Fibroblast of lung (primary cell): ENCODE measurements around the gene OSBPL6. TPM values are rescaled to one million over a fixed set of nuclear protein-coding genes. Genes with fewer than 3 reads are reported as not detected.
"Not testable (repeated sequence)": the region's sequence is repeated elsewhere in the genome, so short reads cannot be mapped to it uniquely, and the experiment has no call there.

ENCODE experiments used
- DNase-seq, 2 donors: peaks; one replicate each; pipeline versions ENCODE4 v3.0.0 to v3.0.0-alpha.2; 2010; ENCODE audit warnings: low read depth in 2 of 2
- H2AFZ ChIP-seq: 2 replicates; pipeline ENCODE4 v1.5.1; 2012; ENCODE audit warnings: low read length, control low read depth, inconsistent platforms
- H3K27ac ChIP-seq: 2 replicates; pipeline ENCODE4 v1.5.1; 2011; ENCODE audit warnings: low read length, control low read depth; ENCODE audit not compliant: insufficient read depth
- H3K27me3 ChIP-seq: 2 replicates; pipeline ENCODE4 v1.5.1; 2011; ENCODE audit warnings: mild to moderate bottlenecking, low read length; ENCODE audit not compliant: control insufficient read depth, insufficient read depth
- H3K36me3 ChIP-seq: 2 replicates; pipeline ENCODE4 v1.5.1; 2011; ENCODE audit warnings: low read length; ENCODE audit not compliant: control insufficient read depth, insufficient read depth
- H3K4me1 ChIP-seq: 2 replicates; pipeline ENCODE4 v1.5.1; 2011; ENCODE audit warnings: low read length; ENCODE audit not compliant: control insufficient read depth, insufficient read depth; ENCODE audit errors: extremely low read depth
- H3K4me2 ChIP-seq: 2 replicates; pipeline ENCODE4 v1.5.1; 2011; ENCODE audit warnings: low read length, control low read depth; ENCODE audit not compliant: insufficient read depth; ENCODE audit errors: extremely low read depth
- H3K4me3 ChIP-seq, 4 experiments: fragments of 200-600 bp in 1 of 4; sonication (generic) in 1 of 4; replicated peaks in 1 of 4; 2 replicates each; pipeline ENCODE4 v1.5.1; 2011 to 2016; ENCODE audit warnings: low read length in 4 of 4, low read depth in 3 of 4, mild to moderate bottlenecking in 3 of 4, control low read depth in 2 of 4, inconsistent platforms in 1 of 4, mixed read lengths in 1 of 4; ENCODE audit not compliant: insufficient read depth in 1 of 4; ENCODE audit errors: control extremely low read depth in 1 of 4
- H3K79me2 ChIP-seq: 2 replicates; pipeline ENCODE4 v1.5.1; 2012; ENCODE audit warnings: mild to moderate bottlenecking, low read length, inconsistent platforms; ENCODE audit not compliant: control insufficient read depth, insufficient read depth
- H3K9ac ChIP-seq: 2 replicates; pipeline ENCODE4 v1.5.1; 2011; ENCODE audit warnings: mild to moderate bottlenecking, low read length, control low read depth; ENCODE audit not compliant: insufficient read depth
- H3K9me3 ChIP-seq: 2 replicates; pipeline ENCODE4 v1.5.1; 2012; ENCODE audit warnings: low read depth, low read length; ENCODE audit not compliant: control insufficient read depth, insufficient read depth
- H4K20me1 ChIP-seq: 2 replicates; pipeline ENCODE4 v1.5.1; 2011; ENCODE audit warnings: low read length; ENCODE audit not compliant: control insufficient read depth, insufficient read depth; ENCODE audit errors: extremely low read depth
- EZH2 ChIP-seq: IDR thresholded peaks from 2 replicates; pipeline ENCODE4 v1.5.1; 2012; ENCODE audit warnings: low read length, control low read depth, mild to moderate bottlenecking; ENCODE audit errors: missing control alignments
- polyA plus RNA-seq, 2 donors: library from polyadenylated mRNA; depleted of rRNA in 1 of 2; stranded (reverse) in 1 of 2; unstranded in 1 of 2; fragments of >200 nt; gene quantifications; 2 replicates each; pipeline ENCODE4 v1.2.1, GENCODE V29; 2011 to 2012; ENCODE audit warnings: missing spikeins in 1 of 2
- total RNA-seq: library from RNA; depleted of rRNA; stranded (reverse); fragments of >200 nt; gene quantifications from 2 replicates; pipeline ENCODE4 v1.2.1, GENCODE V29; 2014
- TF ChIP-seq, protein P1 (sequence below), 2 donors: IDR thresholded peaks in 1 of 2; conservative IDR thresholded peaks in 1 of 2; 1 replicate in 1 of 2; 2 replicates in 1 of 2; pipeline ENCODE4 v1.5.1; 2011 to 2012; ENCODE audit warnings: low read length in 2 of 2, control low read depth in 1 of 2, inconsistent platforms in 1 of 2, low read depth in 1 of 2, mild to moderate bottlenecking in 1 of 2

Gene OSBPL6
- total and polyA plus RNA-seq, 2 donors (not counting 1 experiment from before 2014, with no cell fraction given), result 1.0 to 5.3 TPM

DNA sequence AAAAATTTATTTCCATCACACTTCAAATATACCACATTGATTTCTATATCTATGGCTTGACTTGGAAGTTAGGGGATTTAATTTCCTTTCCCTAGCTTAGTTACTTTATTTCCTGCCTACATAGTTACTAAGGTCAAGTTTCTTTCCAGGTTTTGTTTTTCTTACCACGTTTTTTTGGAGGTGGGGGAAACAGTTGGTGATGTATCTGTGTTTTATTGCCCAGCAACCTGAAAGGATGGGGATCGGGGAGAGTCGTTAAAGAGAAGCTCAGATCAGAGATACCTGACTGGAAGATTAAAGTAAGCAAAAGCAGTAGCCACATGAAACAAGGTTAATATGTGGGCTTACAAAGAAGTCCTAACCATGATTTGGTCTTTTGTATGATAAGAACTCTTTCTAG, 127.8 kb downstream of the OSBPL6 start:
- Histone ChIP-seq H2AFZ (no peak overlapping the region), H3K4me2 (no peak overlapping the region), H3K27me3 (no peaks in the 10 kb centered on the region), H3K4me3 (no peak overlapping the region), H3K4me1 (no peaks in the 10 kb centered on the region), H3K9ac (no peak overlapping the region), H3K36me3 (no peaks in the 10 kb centered on the region), H3K27ac (no peak overlapping the region), H3K79me2 (no peaks in the 10 kb centered on the region), H4K20me1 (no peaks in the 10 kb centered on the region), H3K9me3 (no peaks in the 10 kb centered on the region)
- TF ChIP-seq, protein P1, sequence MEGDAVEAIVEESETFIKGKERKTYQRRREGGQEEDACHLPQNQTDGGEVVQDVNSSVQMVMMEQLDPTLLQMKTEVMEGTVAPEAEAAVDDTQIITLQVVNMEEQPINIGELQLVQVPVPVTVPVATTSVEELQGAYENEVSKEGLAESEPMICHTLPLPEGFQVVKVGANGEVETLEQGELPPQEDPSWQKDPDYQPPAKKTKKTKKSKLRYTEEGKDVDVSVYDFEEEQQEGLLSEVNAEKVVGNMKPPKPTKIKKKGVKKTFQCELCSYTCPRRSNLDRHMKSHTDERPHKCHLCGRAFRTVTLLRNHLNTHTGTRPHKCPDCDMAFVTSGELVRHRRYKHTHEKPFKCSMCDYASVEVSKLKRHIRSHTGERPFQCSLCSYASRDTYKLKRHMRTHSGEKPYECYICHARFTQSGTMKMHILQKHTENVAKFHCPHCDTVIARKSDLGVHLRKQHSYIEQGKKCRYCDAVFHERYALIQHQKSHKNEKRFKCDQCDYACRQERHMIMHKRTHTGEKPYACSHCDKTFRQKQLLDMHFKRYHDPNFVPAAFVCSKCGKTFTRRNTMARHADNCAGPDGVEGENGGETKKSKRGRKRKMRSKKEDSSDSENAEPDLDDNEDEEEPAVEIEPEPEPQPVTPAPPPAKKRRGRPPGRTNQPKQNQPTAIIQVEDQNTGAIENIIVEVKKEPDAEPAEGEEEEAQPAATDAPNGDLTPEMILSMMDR (conservative IDR thresholded peaks at IDR 0.05 in 1 of 2, IDR thresholded peaks at IDR 0.05 in 1 of 2; ENCODE audit: low read depth in 1 of 2, low read length in 2 of 2), result no peak
- TF ChIP-seq EZH2, result no peak
- DNase-seq, result no peak

DNA sequence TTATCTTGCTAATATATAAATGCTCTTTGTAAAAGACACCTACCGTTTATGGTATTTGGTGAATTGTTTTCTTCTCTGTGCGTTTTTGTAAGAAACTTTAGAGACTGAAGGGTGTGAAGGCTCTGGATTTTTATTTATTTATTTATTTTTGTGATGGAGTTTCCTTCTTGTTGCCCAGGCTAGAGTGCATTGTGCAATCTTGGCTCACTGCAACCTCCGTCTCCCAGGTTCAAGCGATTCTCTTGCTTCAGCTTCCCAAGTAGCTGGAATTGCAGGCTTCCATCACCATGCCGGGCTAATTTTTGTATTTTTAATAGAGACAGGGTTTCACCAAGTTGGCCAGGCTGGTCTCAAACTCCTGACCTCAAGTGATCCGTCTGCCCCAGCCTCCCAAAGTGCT, 129.0 kb downstream of the OSBPL6 start:
- not testable (repeated sequence) for H3K36me3 ChIP-seq, H2AFZ ChIP-seq, H3K9ac ChIP-seq, H3K4me3 ChIP-seq, H3K27me3 ChIP-seq, H3K79me2 ChIP-seq, DNase-seq, H3K4me2 ChIP-seq, H4K20me1 ChIP-seq, H3K9me3 ChIP-seq, H3K4me1 ChIP-seq, H3K27ac ChIP-seq

DNA sequence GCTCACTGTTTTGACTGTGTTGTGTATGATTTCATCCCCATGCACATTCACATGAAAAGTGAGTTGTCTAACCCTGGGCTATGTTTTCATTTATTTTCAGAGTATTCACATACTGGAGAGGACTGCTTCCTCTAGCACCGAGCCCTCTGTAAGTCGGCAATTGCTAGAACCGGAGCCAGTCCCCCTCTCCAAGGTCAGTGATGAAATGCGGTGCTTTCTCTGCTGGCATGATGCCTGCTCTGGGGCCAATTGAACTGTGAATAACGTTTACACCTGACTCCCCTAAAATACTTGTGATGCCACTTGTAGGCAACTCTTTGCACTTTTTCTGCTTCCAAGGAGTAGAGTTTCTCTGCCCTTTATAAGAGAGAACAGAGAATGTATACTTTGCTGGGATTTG, 129.8 kb downstream of the OSBPL6 start:
- Histone ChIP-seq H4K20me1 (no peaks in the 10 kb centered on the region), H3K4me3 (no peak overlapping the region), H3K27ac (no peak overlapping the region), H3K4me2 (no peak overlapping the region), H2AFZ (peak overlapping the region; percentile 12), H3K9ac (no peak overlapping the region), H3K79me2 (no peaks in the 10 kb centered on the region), H3K27me3 (no peaks in the 10 kb centered on the region), H3K9me3 (no peaks in the 10 kb centered on the region), H3K36me3 (no peaks in the 10 kb centered on the region), H3K4me1 (no peaks in the 10 kb centered on the region)
- TF ChIP-seq, protein P1 (conservative IDR thresholded peaks at IDR 0.05 in 1 of 2, IDR thresholded peaks at IDR 0.05 in 1 of 2; ENCODE audit: low read depth in 1 of 2, low read length in 2 of 2), result no peak
- no peak for TF ChIP-seq EZH2
- DNase-seq, result no peak
